GM10248 (cell line): ENCODE data around the gene CAV2.
A peak's percentile ranks its signal among the peaks of the same experiment; 100 is the strongest.

Experiments used
- CTCF ChIA-PET: fragments of 300-600 bp; sonication (Branson Sonifier 250); formaldehyde crosslinking; extraction: SDS; loops from one replicate; lab custom pipeline; 2021; ENCODE audit warnings: antibody characterized with exemption; lab: Yijun Ruan, JAX
- POLR2A ChIA-PET: fragments of 350-650 bp; sonication (Branson Sonifier 250); formaldehyde crosslinking; extraction: SDS; loops from one replicate; lab custom pipeline; 2020; ENCODE audit warnings: antibody characterized with exemption; lab: Yijun Ruan, JAX
- DNase-seq: peaks from one replicate; pipeline ENCODE4 v3.0.0; 2012; ENCODE audit errors: extremely low spot score
- TF ChIP-seq, protein P1 (sequence below): IDR thresholded peaks from 2 replicates; pipeline ENCODE4 v1.5.1; 2012; ENCODE audit warnings: mild to moderate bottlenecking, low read depth; ENCODE audit errors: extremely low read depth, missing control alignments, control extremely low read depth

Gene CAV2

DNA sequence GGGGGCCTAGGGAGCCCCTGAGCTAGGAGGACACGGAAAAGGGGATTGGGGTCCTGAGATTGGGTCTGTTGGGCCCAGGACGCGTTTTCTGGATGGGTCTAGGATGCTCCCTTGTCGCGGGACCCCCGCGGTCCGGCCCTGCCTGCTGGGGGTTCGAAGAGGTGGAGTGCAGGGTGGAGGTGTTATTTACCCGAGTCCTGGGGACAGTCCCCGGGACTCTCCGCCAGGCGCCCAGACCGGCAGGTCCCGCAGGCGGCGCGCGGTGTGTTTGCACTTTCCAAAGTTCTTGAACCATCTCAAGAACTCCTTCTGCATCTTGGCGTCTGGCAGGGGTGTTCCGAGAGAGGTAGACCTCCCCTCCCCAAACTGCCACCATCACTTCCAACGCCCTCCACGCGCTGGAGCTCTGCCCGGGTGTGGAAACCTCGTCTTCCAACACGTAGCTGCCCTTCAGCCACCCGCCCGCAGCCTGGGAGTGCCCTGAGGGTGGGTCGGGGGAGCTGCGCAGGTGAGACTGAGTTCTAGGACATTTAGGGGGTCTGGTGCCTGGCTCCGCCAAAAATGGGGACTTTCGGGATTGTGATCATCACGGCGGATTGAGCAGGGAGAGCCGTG is 25.9 kb downstream of the CAV2 start:
- TF ChIP-seq, protein P1, sequence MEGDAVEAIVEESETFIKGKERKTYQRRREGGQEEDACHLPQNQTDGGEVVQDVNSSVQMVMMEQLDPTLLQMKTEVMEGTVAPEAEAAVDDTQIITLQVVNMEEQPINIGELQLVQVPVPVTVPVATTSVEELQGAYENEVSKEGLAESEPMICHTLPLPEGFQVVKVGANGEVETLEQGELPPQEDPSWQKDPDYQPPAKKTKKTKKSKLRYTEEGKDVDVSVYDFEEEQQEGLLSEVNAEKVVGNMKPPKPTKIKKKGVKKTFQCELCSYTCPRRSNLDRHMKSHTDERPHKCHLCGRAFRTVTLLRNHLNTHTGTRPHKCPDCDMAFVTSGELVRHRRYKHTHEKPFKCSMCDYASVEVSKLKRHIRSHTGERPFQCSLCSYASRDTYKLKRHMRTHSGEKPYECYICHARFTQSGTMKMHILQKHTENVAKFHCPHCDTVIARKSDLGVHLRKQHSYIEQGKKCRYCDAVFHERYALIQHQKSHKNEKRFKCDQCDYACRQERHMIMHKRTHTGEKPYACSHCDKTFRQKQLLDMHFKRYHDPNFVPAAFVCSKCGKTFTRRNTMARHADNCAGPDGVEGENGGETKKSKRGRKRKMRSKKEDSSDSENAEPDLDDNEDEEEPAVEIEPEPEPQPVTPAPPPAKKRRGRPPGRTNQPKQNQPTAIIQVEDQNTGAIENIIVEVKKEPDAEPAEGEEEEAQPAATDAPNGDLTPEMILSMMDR: no peak
- POLR2A ChIA-PET: no interaction called here
- peak; percentile 76 for DNase-seq
- CTCF ChIA-PET: interaction anchor here (0.9 to 6.0 kb wide), 26 partner anchors 9 to 722 kb away, joined by 3 to 80 read pairs (median 7); no protein-coding TSS in a partner anchor

GRCh38 chr7:116525913-116526861 is 26.6 kb downstream of the CAV2 start:
- TF ChIP-seq, protein P1: peak; percentile 90
- DNase-seq: peak; percentile 91

GRCh38 chr7:116526897-116527296 is 27.4 kb downstream of the CAV2 start:
- no peak for DNase-seq
- TF ChIP-seq, protein P1: no peak
- CTCF ChIA-PET: interaction anchor here (0.7 to 6.0 kb wide), 37 partner anchors 11 to 396 kb away, joined by 3 to 80 read pairs (median 5); no protein-coding TSS in a partner anchor
- POLR2A ChIA-PET: no interaction called here

More at GRCh38 chr7:116525913-116526861, 26.6 kb downstream of the CAV2 start:
- ChIA-PET CTCF (interaction anchor here (0.6 to 6.0 kb wide), 56 partner anchors 8 to 723 kb away, joined by 3 to 80 read pairs (median 4); no protein-coding TSS in a partner anchor), POLR2A (no interaction called here)

- ChIA-PET CTCF (interaction anchor here (1.6 to 6.0 kb wide), 7 partner anchors 15 to 323 kb away, joined by 3 to 80 read pairs (median 12); no protein-coding TSS in a partner anchor), POLR2A (no interaction called here)
- DNase-seq: no peak
- TF ChIP-seq, protein P1: no peak
Observed at GRCh38 chr7:116527521-116527920, 28.0 kb downstream of the CAV2 start.

DNA sequence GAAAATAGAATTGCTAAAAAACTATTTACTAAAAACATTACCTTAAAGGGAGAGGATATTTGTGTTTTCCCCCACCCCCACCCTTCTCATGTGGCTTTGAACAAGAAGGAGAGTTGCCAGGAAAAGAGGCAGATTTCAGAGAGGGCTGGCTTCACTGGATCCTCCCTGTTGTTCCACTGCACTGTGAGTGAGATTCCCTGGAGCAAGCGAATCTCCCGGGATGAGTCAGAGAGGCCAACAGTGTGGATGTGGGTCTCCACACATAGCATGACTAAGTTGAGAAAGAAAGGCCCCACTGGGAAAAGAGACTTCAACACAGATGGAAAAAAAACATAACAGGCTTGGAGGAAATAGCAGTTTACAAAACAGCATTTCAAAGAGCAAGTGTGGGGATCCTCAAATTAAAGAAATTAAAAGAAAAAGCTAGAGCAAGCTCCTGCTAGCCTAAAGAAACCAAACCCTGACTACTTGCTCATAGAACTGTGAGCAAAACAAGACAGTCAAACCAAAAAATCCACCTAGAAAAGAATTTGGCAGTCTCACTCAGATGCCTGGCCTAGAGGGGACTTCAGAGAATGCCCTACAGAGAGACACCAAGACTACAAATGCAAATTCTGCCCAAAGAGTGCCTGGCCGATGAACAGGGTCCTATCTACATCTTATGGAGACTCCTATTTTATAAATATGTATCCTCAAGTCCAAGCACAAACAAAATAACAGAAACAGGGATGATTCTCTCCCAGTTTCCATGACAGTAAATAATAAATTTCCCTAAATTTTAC is 28.7 kb downstream of the CAV2 start:
- ChIA-PET POLR2A (no interaction called here), CTCF (interaction anchor here (1.6 to 6.0 kb wide), 5 partner anchors 9 to 270 kb away, joined by 3 to 80 read pairs (median 21); no protein-coding TSS in a partner anchor)
- TF ChIP-seq, protein P1: no peak
- no peak for DNase-seq
